ENCODE measurements around the gene DLG3.
"Not testable (repeated sequence)": the region's sequence is repeated elsewhere in the genome, so short reads cannot be mapped to it uniquely, and the experiment has no call there.

Gene DLG3

GRCh38 chrX:70444326-70444945 lies at the start of gene DLG3:
Gene DLG3 (plus strand): TSS chrX:70444835. CDS start chrX:70445202, 367 bp downstream.
- no peak for DNase-seq (ENCODE audit: low read depth)

- DNase-seq (ENCODE audit: low read depth) = no peak
These were observed 45.7 kb upstream of the DLG3 start for GRCh38 chrX:70398899-70399298.

- DNase-seq (ENCODE audit: low read depth) = not testable (repeated sequence)
These were observed 44.5 kb upstream of the DLG3 start for GRCh38 chrX:70400181-70400580.

GRCh38 chrX:70402721-70403120 lies 41.9 kb upstream of the DLG3 start:
- no peak for DNase-seq (ENCODE audit: low read depth)

GRCh38 chrX:70405003-70405402 lies 39.6 kb upstream of the DLG3 start:
- no peak for DNase-seq (ENCODE audit: low read depth)

GRCh38 chrX:70410921-70411320 lies 33.7 kb upstream of the DLG3 start:
- no peak for DNase-seq (ENCODE audit: low read depth)

GRCh38 chrX:70411475-70411874 lies 33.2 kb upstream of the DLG3 start:
- DNase-seq (ENCODE audit: low read depth) = no peak

GRCh38 chrX:70421618-70422017 lies 23.0 kb upstream of the DLG3 start:
- no peak for DNase-seq (ENCODE audit: low read depth)

- no peak for DNase-seq (ENCODE audit: low read depth)
These were observed 21.7 kb upstream of the DLG3 start, which contains the start of gene GDPD2 for GRCh38 chrX:70422851-70423341. Gene GDPD2 (plus strand): TSS chrX:70423314. CDS start chrX:70424985, 1,671 bp downstream.

- no peak for DNase-seq (ENCODE audit: low read depth)
These were observed 20.5 kb upstream of the DLG3 start for GRCh38 chrX:70423936-70424675.

- DNase-seq (ENCODE audit: low read depth) = no peak
These were observed 19.8 kb upstream of the DLG3 start for GRCh38 chrX:70424801-70425200.

GRCh38 chrX:70426286-70427278 lies 18.1 kb upstream of the DLG3 start:
- no peak for DNase-seq (ENCODE audit: low read depth)

GRCh38 chrX:70427365-70427764 lies 17.3 kb upstream of the DLG3 start:
- no peak for DNase-seq (ENCODE audit: low read depth)

- no peak for DNase-seq (ENCODE audit: low read depth)
These were observed 14.9 kb upstream of the DLG3 start for GRCh38 chrX:70429759-70430158.

- DNase-seq (ENCODE audit: low read depth) = no peak
These were observed 11.4 kb upstream of the DLG3 start for GRCh38 chrX:70432936-70433847.

GRCh38 chrX:70433848-70434351 lies 10.7 kb upstream of the DLG3 start:
- no peak for DNase-seq (ENCODE audit: low read depth)

GRCh38 chrX:70434352-70434866 lies 10.2 kb upstream of the DLG3 start:
- DNase-seq (ENCODE audit: low read depth) = peak; percentile 31

GRCh38 chrX:70434914-70435586 lies 9.6 kb upstream of the DLG3 start:
- no peak for DNase-seq (ENCODE audit: low read depth)

GRCh38 chrX:70436343-70436742 lies 8.3 kb upstream of the DLG3 start:
- no peak for DNase-seq (ENCODE audit: low read depth)

GRCh38 chrX:70437011-70437410 lies 7.6 kb upstream of the DLG3 start:
- no peak for DNase-seq (ENCODE audit: low read depth)
